ENCODE data around the gene SLC44A4.

DNA sequence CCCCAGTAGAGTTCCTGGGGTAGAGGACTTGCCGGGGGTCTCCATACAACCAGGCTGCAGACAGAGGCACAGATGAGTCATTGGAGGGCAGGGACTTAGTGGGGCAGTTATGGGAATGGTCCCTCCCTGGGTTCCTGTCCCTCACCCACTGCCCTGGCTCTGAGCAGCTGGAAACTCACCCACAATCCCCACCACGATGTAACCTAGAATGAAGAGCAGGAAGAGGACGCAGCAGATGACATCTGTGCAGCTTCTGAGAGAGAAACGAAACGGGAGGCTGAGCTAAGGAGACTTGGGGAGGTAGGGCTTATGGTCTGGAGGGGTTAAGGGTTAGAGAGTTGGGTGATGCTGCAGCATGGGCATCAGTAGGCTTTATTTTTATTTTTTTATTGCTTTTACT lies 2.9 kb downstream of the SLC44A4 start:
- TF ChIP-seq, protein P1, sequence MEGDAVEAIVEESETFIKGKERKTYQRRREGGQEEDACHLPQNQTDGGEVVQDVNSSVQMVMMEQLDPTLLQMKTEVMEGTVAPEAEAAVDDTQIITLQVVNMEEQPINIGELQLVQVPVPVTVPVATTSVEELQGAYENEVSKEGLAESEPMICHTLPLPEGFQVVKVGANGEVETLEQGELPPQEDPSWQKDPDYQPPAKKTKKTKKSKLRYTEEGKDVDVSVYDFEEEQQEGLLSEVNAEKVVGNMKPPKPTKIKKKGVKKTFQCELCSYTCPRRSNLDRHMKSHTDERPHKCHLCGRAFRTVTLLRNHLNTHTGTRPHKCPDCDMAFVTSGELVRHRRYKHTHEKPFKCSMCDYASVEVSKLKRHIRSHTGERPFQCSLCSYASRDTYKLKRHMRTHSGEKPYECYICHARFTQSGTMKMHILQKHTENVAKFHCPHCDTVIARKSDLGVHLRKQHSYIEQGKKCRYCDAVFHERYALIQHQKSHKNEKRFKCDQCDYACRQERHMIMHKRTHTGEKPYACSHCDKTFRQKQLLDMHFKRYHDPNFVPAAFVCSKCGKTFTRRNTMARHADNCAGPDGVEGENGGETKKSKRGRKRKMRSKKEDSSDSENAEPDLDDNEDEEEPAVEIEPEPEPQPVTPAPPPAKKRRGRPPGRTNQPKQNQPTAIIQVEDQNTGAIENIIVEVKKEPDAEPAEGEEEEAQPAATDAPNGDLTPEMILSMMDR (IDR thresholded peaks at IDR 0.05; ENCODE audit: low read depth, low read length, poor library complexity, severe bottlenecking): no peak
- TF ChIP-seq EZH2phosphoT487 (IDR thresholded peaks at IDR 0.05; ENCODE audit: borderline replicate concordance, low read length): no peak
